SK-N-SH treated with all-trans-retinoic acid at 6 μM for 48 hours (cell line): ENCODE measurements around the gene EFNA1.

Source experiments
- ATAC-seq: fragments of 200-7000 bp; cut with Tn5 transposase; 3 replicates; pipeline ENCODE4 v1.9.1; 2020; ENCODE audit warnings: mild to moderate bottlenecking, moderate library complexity
- ARNTL ChIP-seq: fragments of 450-650 bp; formaldehyde crosslinking; IDR thresholded peaks from 2 replicates; pipeline ENCODE4 v1.5.0; 2020; ENCODE audit warnings: low read depth, mild to moderate bottlenecking, moderate library complexity, borderline replicate concordance
- BACH2 ChIP-seq: fragments of 250-450 bp; sonication (Bioruptor Pico); IDR thresholded peaks from 2 replicates; pipeline ENCODE4 v1.9.0; 2021; ENCODE audit warnings: mild to moderate bottlenecking, borderline replicate concordance
- CREB5 ChIP-seq: fragments of 250-450 bp; sonication (Bioruptor Pico); IDR thresholded peaks from 2 replicates; pipeline ENCODE4 v1.5.1; 2020; ENCODE audit warnings: low read depth, mild to moderate bottlenecking, moderate library complexity
- CSDC2 ChIP-seq: fragments of 250-450 bp; sonication (Bioruptor Pico); IDR thresholded peaks from 2 replicates; pipeline ENCODE4 v1.5.0; 2020; ENCODE audit warnings: mild to moderate bottlenecking, moderate library complexity
- CSRNP3 ChIP-seq: fragments of 250-450 bp; sonication (Bioruptor Pico); IDR thresholded peaks from 2 replicates; pipeline ENCODE4 v1.5.1; 2021; ENCODE audit warnings: mild to moderate bottlenecking, moderate library complexity
- ESRRG ChIP-seq: fragments of 250-450 bp; sonication (Bioruptor Pico); IDR thresholded peaks from 2 replicates; pipeline ENCODE4 v1.6.1; 2021; ENCODE audit warnings: mild to moderate bottlenecking
- GLIS3 ChIP-seq: fragments of 250-450 bp; sonication (Bioruptor Pico); IDR thresholded peaks from 2 replicates; pipeline ENCODE4 v1.5.0; 2020; ENCODE audit warnings: mild to moderate bottlenecking, moderate library complexity
- ISL1 ChIP-seq: fragments of 250-450 bp; sonication (Bioruptor Pico); IDR thresholded peaks from 2 replicates; pipeline ENCODE4 v2.1.2; 2022; ENCODE audit warnings: mild to moderate bottlenecking, moderate library complexity
- OSR1 ChIP-seq: fragments of 250-450 bp; sonication (Bioruptor Pico); IDR thresholded peaks from 2 replicates; pipeline ENCODE4 v1.8.0; 2022; ENCODE audit warnings: moderate library complexity, mild to moderate bottlenecking, inconsistent platforms
- POU6F1 ChIP-seq: fragments of 250-450 bp; sonication (Bioruptor Pico); IDR thresholded peaks from 2 replicates; pipeline ENCODE4 v1.8.0; 2021; ENCODE audit warnings: low read depth, mild to moderate bottlenecking, moderate library complexity, borderline replicate concordance
- PPARA ChIP-seq: fragments of 250-450 bp; sonication (Bioruptor Pico); IDR thresholded peaks from 2 replicates; pipeline ENCODE4 v1.5.0; 2020; ENCODE audit warnings: mild to moderate bottlenecking, borderline replicate concordance
- RARB ChIP-seq: fragments of 250-450 bp; sonication (Bioruptor Pico); IDR thresholded peaks from 2 replicates; pipeline ENCODE4 v1.8.0; 2021; ENCODE audit warnings: mild to moderate bottlenecking, moderate library complexity
- SNAI2 ChIP-seq: fragments of 250-450 bp; sonication (Bioruptor Pico); IDR thresholded peaks from 2 replicates; pipeline ENCODE4 v1.5.0; 2020; ENCODE audit warnings: mild to moderate bottlenecking, moderate library complexity
- TOX ChIP-seq: fragments of 250-450 bp; sonication (Bioruptor Pico); IDR thresholded peaks from 2 replicates; pipeline ENCODE4 v1.8.0; 2021; ENCODE audit warnings: mild to moderate bottlenecking, moderate library complexity, borderline replicate concordance
- ZC3H10 ChIP-seq: fragments of 250-450 bp; sonication (Bioruptor Pico); IDR thresholded peaks from 2 replicates; pipeline ENCODE4 v1.5.1; 2021; ENCODE audit warnings: mild to moderate bottlenecking, moderate library complexity
- ZFP3 ChIP-seq: fragments of 250-450 bp; sonication (Bioruptor Pico); IDR thresholded peaks from 2 replicates; pipeline ENCODE4 v1.5.0; 2020; ENCODE audit warnings: mild to moderate bottlenecking, moderate library complexity
- ZFP30 ChIP-seq: fragments of 450-650 bp; formaldehyde crosslinking; IDR thresholded peaks from 2 replicates; pipeline ENCODE4 v1.5.0; 2022; ENCODE audit warnings: mild to moderate bottlenecking, moderate library complexity
- ZNF565 ChIP-seq: fragments of 450-650 bp; formaldehyde crosslinking; conservative IDR thresholded peaks from 2 replicates; pipeline ENCODE4 v1.5.0; 2020; ENCODE audit warnings: low read depth, mild to moderate bottlenecking, moderate library complexity
- ZNF70 ChIP-seq: fragments of 450-650 bp; formaldehyde crosslinking; IDR thresholded peaks from 2 replicates; pipeline ENCODE4 v1.5.0; 2020; ENCODE audit warnings: mild to moderate bottlenecking, moderate library complexity
- ZNF8 ChIP-seq: fragments of 450-650 bp; formaldehyde crosslinking; IDR thresholded peaks from 2 replicates; pipeline ENCODE4 v1.5.0; 2020; ENCODE audit warnings: mild to moderate bottlenecking, moderate library complexity
- TF ChIP-seq, protein P1 (sequence below): fragments of 250-450 bp; sonication (Bioruptor Pico); IDR thresholded peaks from 2 replicates; pipeline ENCODE4 v1.5.0; 2020; ENCODE audit warnings: mild to moderate bottlenecking, moderate library complexity
- TF ChIP-seq, protein P2 (sequence below): fragments of 250-450 bp; sonication (Bioruptor Pico); IDR thresholded peaks from 2 replicates; pipeline ENCODE4 v1.8.0; 2020; ENCODE audit warnings: mild to moderate bottlenecking, moderate library complexity, borderline replicate concordance

Gene EFNA1

GRCh38 chr1:155175927-155176371 lies 48.3 kb downstream of the EFNA1 start:
- TF ChIP-seq ZC3H10 (no peak), GLIS3 (CRISPR knock-in tag) (no peak), ZNF70 (CRISPR knock-in tag) (no peak), BACH2 (CRISPR knock-in tag) (no peak), SNAI2 (no peak), RARB (no peak), ZNF565 (CRISPR knock-in tag) (no peak), ESRRG (no peak), CREB5 (CRISPR knock-in tag) (no peak), ARNTL (CRISPR knock-in tag) (no peak), POU6F1 (CRISPR knock-in tag) (no peak), ISL1 (no peak), PPARA (CRISPR knock-in tag) (no peak), TOX (no peak)
- TF ChIP-seq, protein P1, sequence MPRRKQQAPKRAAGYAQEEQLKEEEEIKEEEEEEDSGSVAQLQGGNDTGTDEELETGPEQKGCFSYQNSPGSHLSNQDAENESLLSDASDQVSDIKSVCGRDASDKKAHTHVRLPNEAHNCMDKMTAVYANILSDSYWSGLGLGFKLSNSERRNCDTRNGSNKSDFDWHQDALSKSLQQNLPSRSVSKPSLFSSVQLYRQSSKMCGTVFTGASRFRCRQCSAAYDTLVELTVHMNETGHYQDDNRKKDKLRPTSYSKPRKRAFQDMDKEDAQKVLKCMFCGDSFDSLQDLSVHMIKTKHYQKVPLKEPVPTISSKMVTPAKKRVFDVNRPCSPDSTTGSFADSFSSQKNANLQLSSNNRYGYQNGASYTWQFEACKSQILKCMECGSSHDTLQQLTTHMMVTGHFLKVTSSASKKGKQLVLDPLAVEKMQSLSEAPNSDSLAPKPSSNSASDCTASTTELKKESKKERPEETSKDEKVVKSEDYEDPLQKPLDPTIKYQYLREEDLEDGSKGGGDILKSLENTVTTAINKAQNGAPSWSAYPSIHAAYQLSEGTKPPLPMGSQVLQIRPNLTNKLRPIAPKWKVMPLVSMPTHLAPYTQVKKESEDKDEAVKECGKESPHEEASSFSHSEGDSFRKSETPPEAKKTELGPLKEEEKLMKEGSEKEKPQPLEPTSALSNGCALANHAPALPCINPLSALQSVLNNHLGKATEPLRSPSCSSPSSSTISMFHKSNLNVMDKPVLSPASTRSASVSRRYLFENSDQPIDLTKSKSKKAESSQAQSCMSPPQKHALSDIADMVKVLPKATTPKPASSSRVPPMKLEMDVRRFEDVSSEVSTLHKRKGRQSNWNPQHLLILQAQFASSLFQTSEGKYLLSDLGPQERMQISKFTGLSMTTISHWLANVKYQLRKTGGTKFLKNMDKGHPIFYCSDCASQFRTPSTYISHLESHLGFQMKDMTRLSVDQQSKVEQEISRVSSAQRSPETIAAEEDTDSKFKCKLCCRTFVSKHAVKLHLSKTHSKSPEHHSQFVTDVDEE (CRISPR knock-in tag), result no peak
- TF ChIP-seq, protein P2, sequence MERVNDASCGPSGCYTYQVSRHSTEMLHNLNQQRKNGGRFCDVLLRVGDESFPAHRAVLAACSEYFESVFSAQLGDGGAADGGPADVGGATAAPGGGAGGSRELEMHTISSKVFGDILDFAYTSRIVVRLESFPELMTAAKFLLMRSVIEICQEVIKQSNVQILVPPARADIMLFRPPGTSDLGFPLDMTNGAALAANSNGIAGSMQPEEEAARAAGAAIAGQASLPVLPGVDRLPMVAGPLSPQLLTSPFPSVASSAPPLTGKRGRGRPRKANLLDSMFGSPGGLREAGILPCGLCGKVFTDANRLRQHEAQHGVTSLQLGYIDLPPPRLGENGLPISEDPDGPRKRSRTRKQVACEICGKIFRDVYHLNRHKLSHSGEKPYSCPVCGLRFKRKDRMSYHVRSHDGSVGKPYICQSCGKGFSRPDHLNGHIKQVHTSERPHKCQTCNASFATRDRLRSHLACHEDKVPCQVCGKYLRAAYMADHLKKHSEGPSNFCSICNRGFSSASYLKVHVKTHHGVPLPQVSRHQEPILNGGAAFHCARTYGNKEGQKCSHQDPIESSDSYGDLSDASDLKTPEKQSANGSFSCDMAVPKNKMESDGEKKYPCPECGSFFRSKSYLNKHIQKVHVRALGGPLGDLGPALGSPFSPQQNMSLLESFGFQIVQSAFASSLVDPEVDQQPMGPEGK (CRISPR knock-in tag), result no peak
- ATAC-seq, result no peak

- peak; percentile 58 for ATAC-seq
- TF ChIP-seq ISL1 (no peak), ZNF8 (CRISPR knock-in tag) (no peak), ZFP3 (no peak), ZC3H10 (no peak), CSRNP3 (CRISPR knock-in tag) (no peak), CSDC2 (CRISPR knock-in tag) (no peak), CREB5 (CRISPR knock-in tag) (no peak), GLIS3 (CRISPR knock-in tag) (no peak), ZNF70 (CRISPR knock-in tag) (no peak), RARB (no peak), ZFP30 (no peak), OSR1 (CRISPR knock-in tag) (no peak), BACH2 (CRISPR knock-in tag) (no peak), SNAI2 (no peak), TOX (no peak)
- TF ChIP-seq, protein P2 (CRISPR knock-in tag), result no peak
- TF ChIP-seq, protein P1 (CRISPR knock-in tag), result no peak
Observed at GRCh38 chr1:155176544-155177071, 48.9 kb downstream of the EFNA1 start.
